SK-N-SH (cell line): ENCODE measurements around the gene PODNL1.

Source experiments
- POLR2AphosphoS5 ChIP-seq: IDR thresholded peaks from 2 replicates; pipeline ENCODE4 v1.6.1; 2012; ENCODE audit warnings: low read depth, low read length
- RXRA ChIP-seq: IDR thresholded peaks from 2 replicates; pipeline ENCODE4 v1.4.0; 2012; ENCODE audit warnings: low read depth, mild to moderate bottlenecking, borderline replicate concordance
- TF ChIP-seq, protein P1 (sequence below): fragments of 200-600 bp; sonication (generic); IDR thresholded peaks from 2 replicates; pipeline ENCODE4 v1.6.1; 2017; ENCODE audit warnings: antibody characterized with exemption, mild to moderate bottlenecking, moderate library complexity

DNA sequence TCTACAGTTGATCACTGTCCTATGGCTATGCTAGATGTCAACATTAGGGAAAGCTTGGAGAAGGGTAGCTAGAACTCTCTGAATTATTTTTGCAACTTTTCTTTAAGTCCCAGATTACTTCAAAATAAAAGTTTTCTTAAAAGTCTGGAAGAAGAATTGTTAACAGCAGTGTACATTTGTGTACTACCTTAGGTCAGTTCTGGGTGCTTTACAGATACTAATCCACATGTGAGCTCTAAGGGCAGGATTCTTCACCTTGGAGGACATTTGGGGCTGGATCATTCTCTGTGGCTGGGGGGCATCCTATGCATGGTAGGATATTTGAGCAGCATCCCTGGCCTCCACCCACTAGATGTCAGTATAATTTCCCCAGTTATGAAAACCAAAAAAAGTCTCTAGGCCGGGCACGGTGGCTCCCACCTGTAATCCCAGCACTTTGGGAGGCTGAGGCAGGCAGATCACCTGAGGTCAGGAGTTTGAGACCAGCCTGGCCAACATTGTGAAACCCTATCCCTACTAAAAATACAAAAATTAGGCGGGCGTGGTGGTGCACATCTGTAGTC, 35.1 kb downstream of the PODNL1 start:
- TF ChIP-seq, protein P1, sequence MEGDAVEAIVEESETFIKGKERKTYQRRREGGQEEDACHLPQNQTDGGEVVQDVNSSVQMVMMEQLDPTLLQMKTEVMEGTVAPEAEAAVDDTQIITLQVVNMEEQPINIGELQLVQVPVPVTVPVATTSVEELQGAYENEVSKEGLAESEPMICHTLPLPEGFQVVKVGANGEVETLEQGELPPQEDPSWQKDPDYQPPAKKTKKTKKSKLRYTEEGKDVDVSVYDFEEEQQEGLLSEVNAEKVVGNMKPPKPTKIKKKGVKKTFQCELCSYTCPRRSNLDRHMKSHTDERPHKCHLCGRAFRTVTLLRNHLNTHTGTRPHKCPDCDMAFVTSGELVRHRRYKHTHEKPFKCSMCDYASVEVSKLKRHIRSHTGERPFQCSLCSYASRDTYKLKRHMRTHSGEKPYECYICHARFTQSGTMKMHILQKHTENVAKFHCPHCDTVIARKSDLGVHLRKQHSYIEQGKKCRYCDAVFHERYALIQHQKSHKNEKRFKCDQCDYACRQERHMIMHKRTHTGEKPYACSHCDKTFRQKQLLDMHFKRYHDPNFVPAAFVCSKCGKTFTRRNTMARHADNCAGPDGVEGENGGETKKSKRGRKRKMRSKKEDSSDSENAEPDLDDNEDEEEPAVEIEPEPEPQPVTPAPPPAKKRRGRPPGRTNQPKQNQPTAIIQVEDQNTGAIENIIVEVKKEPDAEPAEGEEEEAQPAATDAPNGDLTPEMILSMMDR = peak; percentile 59
- no peak for TF ChIP-seq POLR2AphosphoS5
- TF ChIP-seq RXRA = no peak
